GM12878 (cell line): Measurements from ENCODE around the gene ADGRL2. TPM values are rescaled to one million over a fixed set of nuclear protein-coding genes. Genes with fewer than 3 reads are reported as not detected.

Experiments used
- MEF2A ChIP-seq: IDR thresholded peaks from 2 replicates; pipeline ENCODE4 v1.6.1; 2011; ENCODE audit warnings: low read depth, mild to moderate bottlenecking, low read length, moderate library complexity; ENCODE audit not compliant: insufficient read depth
- SIX5 ChIP-seq: IDR thresholded peaks from 2 replicates; pipeline ENCODE4 v1.6.1; 2011; ENCODE audit warnings: mild to moderate bottlenecking, low read depth, low read length, moderate library complexity; ENCODE audit not compliant: severe bottlenecking
- SREBF2 ChIP-seq: IDR thresholded peaks from 2 replicates; pipeline ENCODE4 v1.6.1; 2012; ENCODE audit warnings: mild to moderate bottlenecking, low read length
- STAT1 ChIP-seq: fragments of 450-650 bp; conservative IDR thresholded peaks from 2 replicates; pipeline ENCODE4 v1.6.1; 2014; ENCODE audit warnings: antibody characterized with exemption, mild to moderate bottlenecking
- TCF12 ChIP-seq: IDR thresholded peaks from 2 replicates; pipeline ENCODE4 v1.6.1; 2011; ENCODE audit warnings: low read depth, mild to moderate bottlenecking, low read length
- USF2 ChIP-seq: IDR thresholded peaks from 2 replicates; pipeline ENCODE4 v1.6.1; 2011; ENCODE audit warnings: low read depth, low read length, improper control_type of control experiment, borderline replicate concordance
- ZNF24 ChIP-seq: fragments of 450-650 bp; IDR thresholded peaks from 2 replicates; pipeline ENCODE4 v1.6.1; 2017; ENCODE audit warnings: antibody characterized with exemption, mild to moderate bottlenecking
- polyA plus RNA-seq, 11 experiments: library from polyadenylated mRNA; depleted of rRNA in 4 of 11; unstranded in 6 of 11; stranded (reverse) in 5 of 11; fragments of >200 nt; fragmentation: Nextera tagmentation in 4 of 11; fragmentation: Illumina TruSeq in 1 of 11; extraction: Ambion mirVana in 4 of 11; extraction: Trizol in 1 of 11; gene quantifications; 1 replicate in 1 of 11; 2 replicates in 10 of 11; pipeline versions ENCODE4 v1.2.1 to v1.2.3, GENCODE V29; 2011 to 2016; ENCODE audit warnings: inconsistent platforms in 2 of 11, missing spikeins in 2 of 11, low read depth in 1 of 11
- total RNA-seq, 4 experiments: library from RNA; depleted of rRNA in 3 of 4; stranded (reverse); fragments of >200 nt in 3 of 4; fragmentation: Illumina TruSeq in 1 of 4; extraction: Trizol in 1 of 4; gene quantifications; 2 replicates each; pipeline versions ENCODE4 v1.2.1 to v1.2.3, GENCODE V29; 2013 to 2021
- TF ChIP-seq, protein P1 (sequence below): IDR thresholded peaks from 2 replicates; pipeline ENCODE4 v1.6.1; 2012; ENCODE audit warnings: improper control_type of control experiment, low read depth, low read length; ENCODE audit not compliant: insufficient replicate concordance
- TF ChIP-seq, protein P2 (sequence below): fragments of 450-650 bp; IDR thresholded peaks from 2 replicates; pipeline ENCODE4 v1.6.1; 2016; ENCODE audit warnings: mild to moderate bottlenecking

The ADGRL2 gene
- total and polyA plus RNA-seq, 10 of the 15 experiments (the other 5 are each of a cell fraction or from before 2014, with no cell fraction given), result 0.03 to 13.6 (median 0.21) TPM

DNA sequence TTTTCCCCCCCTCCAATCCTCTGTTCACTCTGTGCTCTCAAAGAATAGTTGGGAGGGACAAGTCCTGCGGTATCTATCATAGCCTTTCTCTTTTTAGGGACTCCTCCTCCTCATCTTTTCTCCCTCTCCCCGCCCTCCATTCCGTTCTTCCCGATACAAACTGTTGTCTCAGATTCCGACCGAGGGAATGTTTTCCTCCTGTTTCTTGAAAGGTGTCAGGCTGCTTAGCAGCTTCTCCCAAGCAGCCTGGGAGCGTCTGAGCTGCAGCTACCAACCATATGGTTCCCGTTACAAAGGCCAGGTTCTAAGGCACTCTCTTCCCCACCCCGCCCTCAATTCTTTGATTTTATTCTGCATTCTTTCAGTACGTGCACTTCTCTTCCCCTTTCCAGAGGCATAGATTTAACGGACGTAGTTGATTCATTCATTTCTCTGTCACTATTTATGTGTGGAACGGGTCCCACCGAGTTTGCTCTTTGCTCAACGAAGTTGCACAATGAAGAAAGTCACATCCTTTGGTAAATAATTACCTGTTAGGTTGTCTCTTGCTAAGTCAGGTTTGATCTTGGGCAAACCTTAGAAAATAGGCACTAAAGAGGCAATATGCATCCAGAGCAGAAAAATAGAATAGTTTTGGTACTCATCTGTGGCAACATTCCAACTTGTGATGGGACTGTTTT is 2.8 kb downstream of the ADGRL2 start (continued):
- TF ChIP-seq TCF12 (no peak), MEF2A (no peak), STAT1 (no peak), SIX5 (no peak), ZNF24 (no peak), USF2 (no peak), SREBF2 (no peak)
- TF ChIP-seq, protein P1, sequence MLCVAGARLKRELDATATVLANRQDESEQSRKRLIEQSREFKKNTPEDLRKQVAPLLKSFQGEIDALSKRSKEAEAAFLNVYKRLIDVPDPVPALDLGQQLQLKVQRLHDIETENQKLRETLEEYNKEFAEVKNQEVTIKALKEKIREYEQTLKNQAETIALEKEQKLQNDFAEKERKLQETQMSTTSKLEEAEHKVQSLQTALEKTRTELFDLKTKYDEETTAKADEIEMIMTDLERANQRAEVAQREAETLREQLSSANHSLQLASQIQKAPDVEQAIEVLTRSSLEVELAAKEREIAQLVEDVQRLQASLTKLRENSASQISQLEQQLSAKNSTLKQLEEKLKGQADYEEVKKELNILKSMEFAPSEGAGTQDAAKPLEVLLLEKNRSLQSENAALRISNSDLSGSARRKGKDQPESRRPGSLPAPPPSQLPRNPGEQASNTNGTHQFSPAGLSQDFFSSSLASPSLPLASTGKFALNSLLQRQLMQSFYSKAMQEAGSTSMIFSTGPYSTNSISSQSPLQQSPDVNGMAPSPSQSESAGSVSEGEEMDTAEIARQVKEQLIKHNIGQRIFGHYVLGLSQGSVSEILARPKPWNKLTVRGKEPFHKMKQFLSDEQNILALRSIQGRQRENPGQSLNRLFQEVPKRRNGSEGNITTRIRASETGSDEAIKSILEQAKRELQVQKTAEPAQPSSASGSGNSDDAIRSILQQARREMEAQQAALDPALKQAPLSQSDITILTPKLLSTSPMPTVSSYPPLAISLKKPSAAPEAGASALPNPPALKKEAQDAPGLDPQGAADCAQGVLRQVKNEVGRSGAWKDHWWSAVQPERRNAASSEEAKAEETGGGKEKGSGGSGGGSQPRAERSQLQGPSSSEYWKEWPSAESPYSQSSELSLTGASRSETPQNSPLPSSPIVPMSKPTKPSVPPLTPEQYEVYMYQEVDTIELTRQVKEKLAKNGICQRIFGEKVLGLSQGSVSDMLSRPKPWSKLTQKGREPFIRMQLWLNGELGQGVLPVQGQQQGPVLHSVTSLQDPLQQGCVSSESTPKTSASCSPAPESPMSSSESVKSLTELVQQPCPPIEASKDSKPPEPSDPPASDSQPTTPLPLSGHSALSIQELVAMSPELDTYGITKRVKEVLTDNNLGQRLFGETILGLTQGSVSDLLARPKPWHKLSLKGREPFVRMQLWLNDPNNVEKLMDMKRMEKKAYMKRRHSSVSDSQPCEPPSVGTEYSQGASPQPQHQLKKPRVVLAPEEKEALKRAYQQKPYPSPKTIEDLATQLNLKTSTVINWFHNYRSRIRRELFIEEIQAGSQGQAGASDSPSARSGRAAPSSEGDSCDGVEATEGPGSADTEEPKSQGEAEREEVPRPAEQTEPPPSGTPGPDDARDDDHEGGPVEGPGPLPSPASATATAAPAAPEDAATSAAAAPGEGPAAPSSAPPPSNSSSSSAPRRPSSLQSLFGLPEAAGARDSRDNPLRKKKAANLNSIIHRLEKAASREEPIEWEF, result no peak
- TF ChIP-seq, protein P2, sequence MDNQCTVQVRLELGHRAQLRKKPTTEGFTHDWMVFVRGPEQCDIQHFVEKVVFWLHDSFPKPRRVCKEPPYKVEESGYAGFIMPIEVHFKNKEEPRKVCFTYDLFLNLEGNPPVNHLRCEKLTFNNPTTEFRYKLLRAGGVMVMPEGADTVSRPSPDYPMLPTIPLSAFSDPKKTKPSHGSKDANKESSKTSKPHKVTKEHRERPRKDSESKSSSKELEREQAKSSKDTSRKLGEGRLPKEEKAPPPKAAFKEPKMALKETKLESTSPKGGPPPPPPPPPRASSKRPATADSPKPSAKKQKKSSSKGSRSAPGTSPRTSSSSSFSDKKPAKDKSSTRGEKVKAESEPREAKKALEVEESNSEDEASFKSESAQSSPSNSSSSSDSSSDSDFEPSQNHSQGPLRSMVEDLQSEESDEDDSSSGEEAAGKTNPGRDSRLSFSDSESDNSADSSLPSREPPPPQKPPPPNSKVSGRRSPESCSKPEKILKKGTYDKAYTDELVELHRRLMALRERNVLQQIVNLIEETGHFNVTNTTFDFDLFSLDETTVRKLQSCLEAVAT, result no peak
